HepG2 (cell line): ENCODE data around the gene IQCK. TPM values are rescaled to one million over a fixed set of nuclear protein-coding genes. Genes with fewer than 3 reads are reported as not detected.

Experiments used
- ELF1 ChIP-seq: sonication (generic); formaldehyde crosslinking; IDR thresholded peaks from 2 replicates; pipeline ENCODE4 v1.4.0; 2020; ENCODE audit warnings: missing genetic modification reagents
- ELF3 ChIP-seq: IDR thresholded peaks from 2 replicates; pipeline ENCODE4 v1.6.1; 2016; ENCODE audit warnings: missing genetic modification reagents, missing compliant biosample characterization
- FOXM1 ChIP-seq: sonication (generic); formaldehyde crosslinking; IDR thresholded peaks from 2 replicates; pipeline ENCODE4 v1.5.0; 2020; ENCODE audit warnings: missing genetic modification reagents
- KDM2A ChIP-seq: sonication (generic); formaldehyde crosslinking; IDR thresholded peaks from 2 replicates; pipeline ENCODE4 v1.4.0; 2020; ENCODE audit warnings: low read depth, missing genetic modification reagents, borderline replicate concordance
- MAF1 ChIP-seq: sonication (generic); formaldehyde crosslinking; IDR thresholded peaks from 2 replicates; pipeline ENCODE4 v1.5.0; 2020; ENCODE audit warnings: missing genetic modification reagents, borderline replicate concordance
- NR1H2 ChIP-seq: sonication (generic); formaldehyde crosslinking; IDR thresholded peaks from 2 replicates; pipeline ENCODE4 v1.8.1; 2022; ENCODE audit warnings: low read depth, missing genetic modification reagents, borderline replicate concordance
- POGK ChIP-seq: sonication (generic); formaldehyde crosslinking; conservative IDR thresholded peaks from 2 replicates; pipeline ENCODE4 v1.8.0; 2022; ENCODE audit warnings: mild to moderate bottlenecking, moderate library complexity, missing genetic modification reagents
- POGZ ChIP-seq: sonication (generic); formaldehyde crosslinking; IDR thresholded peaks from 2 replicates; pipeline ENCODE4 v1.4.0; 2020; ENCODE audit warnings: mild to moderate bottlenecking, missing genetic modification reagents
- TERF1 ChIP-seq: sonication (generic); formaldehyde crosslinking; IDR thresholded peaks from 2 replicates; pipeline ENCODE4 v1.8.0; 2022; ENCODE audit warnings: mild to moderate bottlenecking, missing genetic modification reagents, moderate library complexity
- ZBTB8A ChIP-seq: sonication (generic); formaldehyde crosslinking; IDR thresholded peaks from 2 replicates; pipeline ENCODE4 v1.4.0; 2020; ENCODE audit warnings: mild to moderate bottlenecking, low read depth, missing genetic modification reagents, borderline replicate concordance
- ZNF282 ChIP-seq: fragments of 450-650 bp; IDR thresholded peaks from 2 replicates; pipeline ENCODE4 v1.6.1; 2018; ENCODE audit not compliant: partially characterized antibody
- ZNF558 ChIP-seq: sonication (generic); formaldehyde crosslinking; IDR thresholded peaks from 2 replicates; pipeline ENCODE4 v1.9.0; 2022; ENCODE audit warnings: mild to moderate bottlenecking, missing genetic modification reagents, borderline replicate concordance
- ZSCAN5A ChIP-seq: sonication (generic); formaldehyde crosslinking; IDR thresholded peaks from 2 replicates; pipeline ENCODE4 v1.8.0; 2022; ENCODE audit warnings: mild to moderate bottlenecking, missing genetic modification reagents, borderline replicate concordance
- ZXDC ChIP-seq: sonication (generic); formaldehyde crosslinking; IDR thresholded peaks from 2 replicates; pipeline ENCODE4 v1.5.0; 2020; ENCODE audit warnings: mild to moderate bottlenecking, missing genetic modification reagents
- polyA plus RNA-seq, 8 experiments: library from polyadenylated mRNA; depleted of rRNA in 3 of 8; stranded (reverse) in 7 of 8; unstranded in 1 of 8; fragments of >200 nt; fragmentation: Illumina TruSeq in 4 of 8; extraction: Trizol in 4 of 8; gene quantifications; 2 replicates each; pipeline versions ENCODE4 v1.2.1 to v1.2.3, GENCODE V29; 2011 to 2016; ENCODE audit warnings: low read depth in 4 of 8, missing spikeins in 1 of 8, mixed read lengths in 1 of 8; ENCODE audit not compliant: insufficient read depth in 1 of 8
- total RNA-seq, 5 experiments: library from RNA; depleted of rRNA; stranded (reverse); fragments of >200 nt; fragmentation: Illumina TruSeq; extraction: Trizol; gene quantifications; 2 replicates each; pipeline ENCODE4 v1.2.3, GENCODE V29; 2016; ENCODE audit warnings: low read depth in 1 of 5
- TF ChIP-seq, protein P1 (sequence below): sonication (generic); formaldehyde crosslinking; IDR thresholded peaks from 2 replicates; pipeline ENCODE4 v1.5.1; 2020; ENCODE audit warnings: mild to moderate bottlenecking, moderate library complexity, missing genetic modification reagents
- TF ChIP-seq, protein P2 (sequence below): sonication (generic); formaldehyde crosslinking; IDR thresholded peaks from 2 replicates; pipeline ENCODE4 v1.8.0; 2022; ENCODE audit warnings: mild to moderate bottlenecking, missing genetic modification reagents

The IQCK gene
- total and polyA plus RNA-seq, 2 of the 13 experiments (the other 11 are each of a cell fraction or from before 2014, with no cell fraction given), result 5.1 to 7.3 TPM

GRCh38 chr16:19886073-19886941, 168.2 kb downstream of the IQCK start (continued):
- no peak for TF ChIP-seq ELF1 (CRISPR knock-in tag)
- TF ChIP-seq POGZ (CRISPR knock-in tag), result no peak
- peak; percentile 39; the same call in 1 of the 2 replicates for TF ChIP-seq ELF3
- peak; percentile 74 for TF ChIP-seq POGK (CRISPR knock-in tag)
- no peak for TF ChIP-seq ZXDC (CRISPR knock-in tag)
- TF ChIP-seq ZNF282, result no peak
- no peak for TF ChIP-seq NR1H2 (CRISPR knock-in tag)
- peak; percentile 94 for TF ChIP-seq KDM2A (CRISPR knock-in tag)
- no peak for TF ChIP-seq FOXM1 (CRISPR knock-in tag)
- peak; percentile 82; the same call in 1 of the 2 replicates for TF ChIP-seq ZSCAN5A (CRISPR knock-in tag)
- TF ChIP-seq MAF1 (CRISPR knock-in tag), result no peak
- no peak for TF ChIP-seq ZBTB8A (CRISPR knock-in tag)
- TF ChIP-seq TERF1 (CRISPR knock-in tag), result no peak
- TF ChIP-seq, protein P1, sequence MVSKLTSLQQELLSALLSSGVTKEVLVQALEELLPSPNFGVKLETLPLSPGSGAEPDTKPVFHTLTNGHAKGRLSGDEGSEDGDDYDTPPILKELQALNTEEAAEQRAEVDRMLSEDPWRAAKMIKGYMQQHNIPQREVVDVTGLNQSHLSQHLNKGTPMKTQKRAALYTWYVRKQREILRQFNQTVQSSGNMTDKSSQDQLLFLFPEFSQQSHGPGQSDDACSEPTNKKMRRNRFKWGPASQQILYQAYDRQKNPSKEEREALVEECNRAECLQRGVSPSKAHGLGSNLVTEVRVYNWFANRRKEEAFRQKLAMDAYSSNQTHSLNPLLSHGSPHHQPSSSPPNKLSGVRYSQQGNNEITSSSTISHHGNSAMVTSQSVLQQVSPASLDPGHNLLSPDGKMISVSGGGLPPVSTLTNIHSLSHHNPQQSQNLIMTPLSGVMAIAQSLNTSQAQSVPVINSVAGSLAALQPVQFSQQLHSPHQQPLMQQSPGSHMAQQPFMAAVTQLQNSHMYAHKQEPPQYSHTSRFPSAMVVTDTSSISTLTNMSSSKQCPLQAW, result peak; percentile 86
- TF ChIP-seq, protein P2, sequence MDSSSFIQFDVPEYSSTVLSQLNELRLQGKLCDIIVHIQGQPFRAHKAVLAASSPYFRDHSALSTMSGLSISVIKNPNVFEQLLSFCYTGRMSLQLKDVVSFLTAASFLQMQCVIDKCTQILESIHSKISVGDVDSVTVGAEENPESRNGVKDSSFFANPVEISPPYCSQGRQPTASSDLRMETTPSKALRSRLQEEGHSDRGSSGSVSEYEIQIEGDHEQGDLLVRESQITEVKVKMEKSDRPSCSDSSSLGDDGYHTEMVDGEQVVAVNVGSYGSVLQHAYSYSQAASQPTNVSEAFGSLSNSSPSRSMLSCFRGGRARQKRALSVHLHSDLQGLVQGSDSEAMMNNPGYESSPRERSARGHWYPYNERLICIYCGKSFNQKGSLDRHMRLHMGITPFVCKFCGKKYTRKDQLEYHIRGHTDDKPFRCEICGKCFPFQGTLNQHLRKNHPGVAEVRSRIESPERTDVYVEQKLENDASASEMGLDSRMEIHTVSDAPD (CRISPR knock-in tag), result 0 out of 2 replicates have a peak, but pooled peaks have one; percentile 62
- TF ChIP-seq ZNF558 (CRISPR knock-in tag), result no peak
